Peyer's patch (tissue), 4 donors: Measurements from ENCODE around the gene ZNF740.

Experiments used
- CTCF ChIP-seq, 6 experiments: fragments of 450-650 bp in 4 of 6; fragments of 200-600 bp in 2 of 6; sonication (generic) in 1 of 6; IDR thresholded peaks; one replicate each; pipeline ENCODE4 v1.5.1; 2017 to 2019; ENCODE audit warnings: antibody characterized with exemption in 6 of 6, mild to moderate bottlenecking in 3 of 6, moderate library complexity in 1 of 6
- POLR2A ChIP-seq, 2 donors: fragments of 450-650 bp; IDR thresholded peaks; one replicate each; pipeline ENCODE4 v1.5.1; 2017; ENCODE audit warnings: antibody characterized with exemption in 2 of 2, mild to moderate bottlenecking in 2 of 2, moderate library complexity in 2 of 2

- TF ChIP-seq CTCF (IDR thresholded peaks at IDR 0.05) (no peak), POLR2A (IDR thresholded peaks at IDR 0.05) (no peak)
Observed at GRCh38 chr12:53234271-53234914, 53.9 kb downstream of the ZNF740 start.
